GM12878 (cell line): Measurements from ENCODE around the gene CLDN7. TPM values are rescaled to one million over a fixed set of nuclear protein-coding genes. Genes with fewer than 3 reads are reported as not detected.

ENCODE experiments used
- ATAC-seq: fragments of 200-7000 bp; cut with Tn5 transposase; 3 replicates; pipeline ENCODE4 v1.9.1; 2020; ENCODE audit warnings: mild to moderate bottlenecking, moderate library complexity
- BruUV-seq: library from RNA; stranded (reverse); fragments of 400-500 nt; replicated peaks from 2 replicates; lab custom pipeline; 2021; lab: Mats Ljungman, UMichigan
- CTCF ChIA-PET: fragments of 300-600 bp; sonication (Branson Sonifier 250); formaldehyde crosslinking; extraction: SDS; loops from one replicate; lab custom pipeline; 2021; ENCODE audit warnings: inconsistent platforms; lab: Yijun Ruan, JAX
- POLR2A ChIA-PET: fragments of 350-600 bp; formaldehyde crosslinking; extraction: SDS; loops from one replicate; lab custom pipeline; 2021; ENCODE audit warnings: inconsistent platforms; lab: Charles Lee
- RAD21 ChIA-PET: fragments of 300-600 bp; sonication (Branson Sonifier 250); formaldehyde crosslinking; loops from one replicate; lab custom pipeline; 2023; ENCODE audit warnings: antibody characterized with exemption; ENCODE audit not compliant: unreplicated experiment; lab: Charles Lee
- SMC1A ChIA-PET: fragments of 300-600 bp; sonication (Branson Sonifier 250); formaldehyde crosslinking; loops from one replicate; lab custom pipeline; 2023; ENCODE audit not compliant: unreplicated experiment, uncharacterized antibody; lab: Charles Lee
- DNase-seq: peaks from one replicate; pipeline ENCODE4 v3.0.0-alpha.2; 2011; ENCODE audit warnings: low read depth, low spot score
- FAIRE-seq: peaks from 3 replicates; lab custom pipeline; 2011; peaks lifted over from hg19 to GRCh38; lab: Jason Lieb, UNC
- H2AFZ ChIP-seq: 2 replicates; pipeline ENCODE4 v1.6.0; 2011; ENCODE audit warnings: low read depth, low read length, control low read depth; ENCODE audit not compliant: control insufficient read depth
- H3K27ac ChIP-seq: 2 replicates; pipeline ENCODE4 v1.5.1; 2011; ENCODE audit warnings: control low read depth; ENCODE audit not compliant: control insufficient read depth, insufficient read depth
- H3K27me3 ChIP-seq, 2 experiments: replicated peaks in 1 of 2; 2 replicates each; pipeline versions ENCODE4 v1.6.0 to v1.6.1; 2011; ENCODE audit warnings: low read length in 1 of 2; ENCODE audit not compliant: control insufficient read depth in 2 of 2, insufficient read depth in 2 of 2
- H3K36me3 ChIP-seq, 2 experiments: 2 replicates each; pipeline ENCODE4 v1.5.1; 2011; ENCODE audit warnings: low read length in 1 of 2; ENCODE audit not compliant: control insufficient read depth in 2 of 2, insufficient read depth in 2 of 2
- H3K4me1 ChIP-seq: 2 replicates; pipeline ENCODE4 v1.6.1; 2011; ENCODE audit warnings: mild to moderate bottlenecking, low read length, moderate library complexity, mixed read lengths; ENCODE audit not compliant: control insufficient read depth, insufficient read depth
- H3K4me2 ChIP-seq: 2 replicates; pipeline ENCODE4 v1.6.0; 2011; ENCODE audit warnings: control low read depth; ENCODE audit not compliant: control insufficient read depth, insufficient read depth
- H3K4me3 ChIP-seq: fragments of 200-600 bp; sonication (generic); 2 replicates; pipeline ENCODE4 v1.5.1; 2016
- H3K79me2 ChIP-seq: 2 replicates; pipeline ENCODE4 v1.6.0; 2011; ENCODE audit warnings: low read length; ENCODE audit not compliant: control insufficient read depth, insufficient read depth
- H3K9ac ChIP-seq: 2 replicates; pipeline ENCODE4 v1.8.0; 2011; ENCODE audit warnings: low read length, control low read depth, mixed read lengths; ENCODE audit not compliant: control insufficient read depth, insufficient read depth
- H3K9me3 ChIP-seq: replicated peaks from 3 replicates; pipeline ENCODE4 v1.5.1; 2011; ENCODE audit warnings: mild to moderate bottlenecking, low read length; ENCODE audit not compliant: control insufficient read depth, insufficient read depth
- H4K20me1 ChIP-seq: 2 replicates; pipeline ENCODE4 v1.6.0; 2011; ENCODE audit not compliant: control insufficient read depth, insufficient read depth
- IKZF2 ChIP-seq, 2 experiments: fragments of 450-650 bp; IDR thresholded peaks; 2 replicates each; pipeline ENCODE4 v1.6.1; 2017; ENCODE audit warnings: mild to moderate bottlenecking in 2 of 2, moderate library complexity in 2 of 2
- MTA2 ChIP-seq: fragments of 450-650 bp; IDR thresholded peaks from 2 replicates; pipeline ENCODE4 v1.6.1; 2016; ENCODE audit warnings: low read depth, mild to moderate bottlenecking, moderate library complexity
- NFYA ChIP-seq: IDR thresholded peaks from 2 replicates; pipeline ENCODE4 v1.6.1; 2011; ENCODE audit warnings: low read depth, mild to moderate bottlenecking, low read length, improper control_type of control experiment, borderline replicate concordance
- NFYB ChIP-seq: IDR thresholded peaks from 2 replicates; pipeline ENCODE4 v1.6.1; 2011; ENCODE audit warnings: low read depth, mild to moderate bottlenecking, low read length, improper control_type of control experiment, moderate library complexity; ENCODE audit not compliant: insufficient read depth
- RELB ChIP-seq: fragments of 450-650 bp; IDR thresholded peaks from 2 replicates; pipeline ENCODE4 v1.6.1; 2017; ENCODE audit warnings: low read depth, mild to moderate bottlenecking, moderate library complexity
- REST ChIP-seq: IDR thresholded peaks from 2 replicates; pipeline ENCODE4 v1.6.1; 2012; ENCODE audit warnings: mild to moderate bottlenecking, low read depth, low read length
- SMAD1 ChIP-seq: fragments of 450-650 bp; IDR thresholded peaks from 2 replicates; pipeline ENCODE4 v1.6.1; 2018; ENCODE audit warnings: mild to moderate bottlenecking, low read depth; ENCODE audit not compliant: partially characterized antibody
- SUPT20H ChIP-seq: IDR thresholded peaks from 2 replicates; pipeline ENCODE4 v1.6.1; 2011; ENCODE audit warnings: low read depth, mild to moderate bottlenecking, low read length, moderate library complexity, borderline replicate concordance; ENCODE audit not compliant: control insufficient read depth
- YBX1 ChIP-seq: fragments of 450-650 bp; IDR thresholded peaks from 2 replicates; pipeline ENCODE4 v1.6.1; 2016; ENCODE audit warnings: antibody characterized with exemption
- ZNF217 ChIP-seq: fragments of 450-650 bp; IDR thresholded peaks from 2 replicates; pipeline ENCODE4 v1.6.1; 2017; ENCODE audit warnings: antibody characterized with exemption, mild to moderate bottlenecking
- WGBS: methylation state at CpG from one replicate; pipeline ENCODE4 v1.1.6; 2016; ENCODE audit warnings: low lambda C conversion rate; ENCODE audit not compliant: insufficient replicate concordance, insufficient coverage; ENCODE audit errors: missing lambda C conversion rate; 5-methylcytosine and 5-hydroxymethylcytosine counted together
- in situ Hi-C: fragments of 300-500 bp; cut with MboI; formaldehyde crosslinking; loops from 9 replicates; pipeline ENCODE4 v1.14.3; 2018; ENCODE audit warnings: mixed read lengths
- intact Hi-C: fragments of 100-400 bp; cut with micrococcal nuclease; formaldehyde crosslinking; loops from one replicate; pipeline ENCODE4 v1.14.2; 2022; ENCODE audit not compliant: unreplicated experiment
- polyA plus RNA-seq, 11 experiments: library from polyadenylated mRNA; depleted of rRNA in 4 of 11; unstranded in 6 of 11; stranded (reverse) in 5 of 11; fragments of >200 nt; fragmentation: Nextera tagmentation in 4 of 11; fragmentation: Illumina TruSeq in 1 of 11; extraction: Ambion mirVana in 4 of 11; extraction: Trizol in 1 of 11; gene quantifications; 1 replicate in 1 of 11; 2 replicates in 10 of 11; pipeline versions ENCODE4 v1.2.1 to v1.2.3, GENCODE V29; 2011 to 2016; ENCODE audit warnings: inconsistent platforms in 2 of 11, missing spikeins in 2 of 11, low read depth in 1 of 11
- total RNA-seq, 4 experiments: library from RNA; depleted of rRNA in 3 of 4; stranded (reverse); fragments of >200 nt in 3 of 4; fragmentation: Illumina TruSeq in 1 of 4; extraction: Trizol in 1 of 4; gene quantifications; 2 replicates each; pipeline versions ENCODE4 v1.2.1 to v1.2.3, GENCODE V29; 2013 to 2021
- TF ChIP-seq, protein P1 (sequence below), 3 experiments: IDR thresholded peaks in 2 of 3; conservative IDR thresholded peaks in 1 of 3; 2 replicates each; pipeline ENCODE4 v1.5.1; 2011; ENCODE audit warnings: low read depth in 3 of 3, low read length in 3 of 3, mild to moderate bottlenecking in 3 of 3, control low read depth in 2 of 3, moderate library complexity in 2 of 3, inconsistent platforms in 1 of 3, mixed read lengths in 1 of 3; ENCODE audit not compliant: control insufficient read depth in 2 of 3, insufficient read depth in 1 of 3; ENCODE audit errors: extremely low read depth in 1 of 3
- TF ChIP-seq, protein P2 (sequence below): fragments of 150-350 bp; IDR thresholded peaks from 2 replicates; pipeline ENCODE4 v1.6.1; 2016; ENCODE audit warnings: low read depth, low read length

The CLDN7 gene
- total and polyA plus RNA-seq, 10 of the 15 experiments (the other 5 are each of a cell fraction or from before 2014, with no cell fraction given) = 0.19 to 1.3 (median 0.36) TPM; not detected in 5

- ChIA-PET RAD21 (no interaction called here), POLR2A (interaction anchor here (0.7 to 5.9 kb wide), 3 partner anchors 10 to 24 kb away, joined by 3 to 60 read pairs (median 6); partner anchors contain the start of gene DVL2), SMC1A (no interaction called here), CTCF (no interaction called here)
- Histone ChIP-seq H3K4me3 (no peak overlapping the region), H3K27ac (no peak overlapping the region), H3K4me2 (no peak overlapping the region), H2AFZ (no peak overlapping the region), H4K20me1 (no peaks in the 10 kb centered on the region), H3K4me1 (peaks cover 3% of the 10 kb centered on the region), H3K27me3 (no peaks in the 10 kb centered on the region), H3K36me3 (peaks cover 20 to 25% of the 10 kb centered on the region in 2 experiments), H3K9ac (no peak overlapping the region), H3K9me3 (no peaks in the 10 kb centered on the region), H3K79me2 (peaks cover 14% of the 10 kb centered on the region)
- 98% methylated on average over 4 of the region's 4 CpGs for WGBS
- BruUV-seq = no TSS peak
- in situ Hi-C loops = no loop called here
- no peak for FAIRE-seq
- intact Hi-C loops = no loop called here
- no peak for ATAC-seq
- no peak for DNase-seq
- TF ChIP-seq IKZF2 (IDR thresholded peaks at IDR 0.05) = no peak
- TF ChIP-seq NFYB = no peak
- no peak for TF ChIP-seq SUPT20H
- no peak for TF ChIP-seq RELB
- TF ChIP-seq, protein P1, sequence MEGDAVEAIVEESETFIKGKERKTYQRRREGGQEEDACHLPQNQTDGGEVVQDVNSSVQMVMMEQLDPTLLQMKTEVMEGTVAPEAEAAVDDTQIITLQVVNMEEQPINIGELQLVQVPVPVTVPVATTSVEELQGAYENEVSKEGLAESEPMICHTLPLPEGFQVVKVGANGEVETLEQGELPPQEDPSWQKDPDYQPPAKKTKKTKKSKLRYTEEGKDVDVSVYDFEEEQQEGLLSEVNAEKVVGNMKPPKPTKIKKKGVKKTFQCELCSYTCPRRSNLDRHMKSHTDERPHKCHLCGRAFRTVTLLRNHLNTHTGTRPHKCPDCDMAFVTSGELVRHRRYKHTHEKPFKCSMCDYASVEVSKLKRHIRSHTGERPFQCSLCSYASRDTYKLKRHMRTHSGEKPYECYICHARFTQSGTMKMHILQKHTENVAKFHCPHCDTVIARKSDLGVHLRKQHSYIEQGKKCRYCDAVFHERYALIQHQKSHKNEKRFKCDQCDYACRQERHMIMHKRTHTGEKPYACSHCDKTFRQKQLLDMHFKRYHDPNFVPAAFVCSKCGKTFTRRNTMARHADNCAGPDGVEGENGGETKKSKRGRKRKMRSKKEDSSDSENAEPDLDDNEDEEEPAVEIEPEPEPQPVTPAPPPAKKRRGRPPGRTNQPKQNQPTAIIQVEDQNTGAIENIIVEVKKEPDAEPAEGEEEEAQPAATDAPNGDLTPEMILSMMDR (IDR thresholded peaks at IDR 0.05 in 2 of 3, conservative IDR thresholded peaks at IDR 0.05 in 1 of 3; ENCODE audit: control insufficient read depth in 2 of 3, extremely low read depth in 1 of 3, insufficient read depth in 1 of 3, low read depth in 3 of 3, low read length in 3 of 3) = no peak
- TF ChIP-seq REST = no peak
- no peak for TF ChIP-seq SMAD1
- TF ChIP-seq ZNF217 = no peak
- TF ChIP-seq YBX1 = no peak
- TF ChIP-seq, protein P2, sequence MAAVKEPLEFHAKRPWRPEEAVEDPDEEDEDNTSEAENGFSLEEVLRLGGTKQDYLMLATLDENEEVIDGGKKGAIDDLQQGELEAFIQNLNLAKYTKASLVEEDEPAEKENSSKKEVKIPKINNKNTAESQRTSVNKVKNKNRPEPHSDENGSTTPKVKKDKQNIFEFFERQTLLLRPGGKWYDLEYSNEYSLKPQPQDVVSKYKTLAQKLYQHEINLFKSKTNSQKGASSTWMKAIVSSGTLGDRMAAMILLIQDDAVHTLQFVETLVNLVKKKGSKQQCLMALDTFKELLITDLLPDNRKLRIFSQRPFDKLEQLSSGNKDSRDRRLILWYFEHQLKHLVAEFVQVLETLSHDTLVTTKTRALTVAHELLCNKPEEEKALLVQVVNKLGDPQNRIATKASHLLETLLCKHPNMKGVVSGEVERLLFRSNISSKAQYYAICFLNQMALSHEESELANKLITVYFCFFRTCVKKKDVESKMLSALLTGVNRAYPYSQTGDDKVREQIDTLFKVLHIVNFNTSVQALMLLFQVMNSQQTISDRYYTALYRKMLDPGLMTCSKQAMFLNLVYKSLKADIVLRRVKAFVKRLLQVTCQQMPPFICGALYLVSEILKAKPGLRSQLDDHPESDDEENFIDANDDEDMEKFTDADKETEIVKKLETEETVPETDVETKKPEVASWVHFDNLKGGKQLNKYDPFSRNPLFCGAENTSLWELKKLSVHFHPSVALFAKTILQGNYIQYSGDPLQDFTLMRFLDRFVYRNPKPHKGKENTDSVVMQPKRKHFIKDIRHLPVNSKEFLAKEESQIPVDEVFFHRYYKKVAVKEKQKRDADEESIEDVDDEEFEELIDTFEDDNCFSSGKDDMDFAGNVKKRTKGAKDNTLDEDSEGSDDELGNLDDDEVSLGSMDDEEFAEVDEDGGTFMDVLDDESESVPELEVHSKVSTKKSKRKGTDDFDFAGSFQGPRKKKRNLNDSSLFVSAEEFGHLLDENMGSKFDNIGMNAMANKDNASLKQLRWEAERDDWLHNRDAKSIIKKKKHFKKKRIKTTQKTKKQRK = no peak
- no peak for TF ChIP-seq MTA2
- TF ChIP-seq NFYA = no peak
These were observed 38.9 kb downstream of the CLDN7 start for GRCh38 chr17:7223375-7223774.
